ENCODE data around the gene SLC25A12. TPM values are rescaled to one million over a fixed set of nuclear protein-coding genes. Genes with fewer than 3 reads are reported as not detected.
"Not testable (repeated sequence)": the region's sequence is repeated elsewhere in the genome, so short reads cannot be mapped to it uniquely, and the experiment has no call there.

The SLC25A12 gene
- total RNA-seq, 1 donor from 2014 or later: 110 TPM

- H3K36me3 ChIP-seq: peaks cover 34% of the 10 kb centered on the region
- H3K4me3 ChIP-seq: no peak overlapping the region
- peaks cover 11% of the 10 kb centered on the region for H3K9me3 ChIP-seq (replicated peaks)
- H3K4me1 ChIP-seq: no peaks in the 10 kb centered on the region
- no peak for DNase-seq
- H3K27me3 ChIP-seq (ENCODE audit: low read depth): no peaks in the 10 kb centered on the region
- H3K27ac ChIP-seq (replicated peaks): no peak overlapping the region
- intact Hi-C loops (cut with micrococcal nuclease): no loop called here
- TF ChIP-seq CTCF (IDR thresholded peaks at IDR 0.05; ENCODE audit: borderline replicate concordance): no peak
Measured at GRCh38 chr2:171778515-171778914, 115.5 kb downstream of the SLC25A12 start.

GRCh38 chr2:171774581-171774980 is 119.5 kb downstream of the SLC25A12 start:
- H3K27me3 ChIP-seq (ENCODE audit: low read depth); H3K4me3 ChIP-seq; DNase-seq; H3K4me1 ChIP-seq; intact Hi-C loops (cut with micrococcal nuclease); H3K27ac ChIP-seq (replicated peaks): not testable (repeated sequence)
- peaks cover 28% of the 10 kb centered on the region for H3K9me3 ChIP-seq (replicated peaks)
- peaks cover 22% of the 10 kb centered on the region for H3K36me3 ChIP-seq

- TF ChIP-seq CTCF (IDR thresholded peaks at IDR 0.05; ENCODE audit: borderline replicate concordance): no peak
Measured at GRCh38 chr2:171772373-171772772, 121.7 kb downstream of the SLC25A12 start.

GRCh38 chr2:171771463-171771862 is 122.6 kb downstream of the SLC25A12 start:
- no peaks in the 10 kb centered on the region for H3K4me1 ChIP-seq
- DNase-seq: no peak
- intact Hi-C loops (cut with micrococcal nuclease): no loop called here

More at GRCh38 chr2:171772373-171772772, 121.7 kb downstream of the SLC25A12 start:
- H3K9me3 ChIP-seq (replicated peaks): peaks cover 17% of the 10 kb centered on the region
- DNase-seq: no peak
- H3K27ac ChIP-seq (replicated peaks): no peak overlapping the region
- no peaks in the 10 kb centered on the region for H3K4me1 ChIP-seq
- H3K27me3 ChIP-seq (ENCODE audit: low read depth): no peaks in the 10 kb centered on the region
- H3K36me3 ChIP-seq: peaks cover 21% of the 10 kb centered on the region
- H3K4me3 ChIP-seq: no peak overlapping the region
- intact Hi-C loops (cut with micrococcal nuclease): no loop called here

GRCh38 chr2:171763602-171764001 is 130.4 kb downstream of the SLC25A12 start:
- Histone ChIP-seq H3K4me3 (no peak overlapping the region), H3K36me3 (peaks cover 55% of the 10 kb centered on the region), H3K4me1 (no peaks in the 10 kb centered on the region), H3K27me3 (ENCODE audit: low read depth) (no peaks in the 10 kb centered on the region), H3K9me3 (replicated peaks) (no peaks in the 10 kb centered on the region), H3K27ac (replicated peaks) (no peak overlapping the region)
- intact Hi-C loops (cut with micrococcal nuclease): no loop called here
- TF ChIP-seq CTCF (IDR thresholded peaks at IDR 0.05; ENCODE audit: borderline replicate concordance): no peak
- DNase-seq: no peak

More at GRCh38 chr2:171771463-171771862, 122.6 kb downstream of the SLC25A12 start:
- H3K36me3 ChIP-seq: peaks cover 22% of the 10 kb centered on the region
- no peak for TF ChIP-seq CTCF (IDR thresholded peaks at IDR 0.05; ENCODE audit: borderline replicate concordance)
- H3K4me3 ChIP-seq: no peak overlapping the region
- peaks cover 17% of the 10 kb centered on the region for H3K9me3 ChIP-seq (replicated peaks)
- no peaks in the 10 kb centered on the region for H3K27me3 ChIP-seq (ENCODE audit: low read depth)
- no peak overlapping the region for H3K27ac ChIP-seq (replicated peaks)

- intact Hi-C loops (cut with micrococcal nuclease): no loop called here
- Histone ChIP-seq H3K4me1 (no peaks in the 10 kb centered on the region), H3K9me3 (replicated peaks) (no peaks in the 10 kb centered on the region), H3K27ac (replicated peaks) (no peak overlapping the region), H3K27me3 (ENCODE audit: low read depth) (no peaks in the 10 kb centered on the region), H3K4me3 (no peak overlapping the region), H3K36me3 (peaks cover 57% of the 10 kb centered on the region)
- DNase-seq: no peak
- TF ChIP-seq CTCF (IDR thresholded peaks at IDR 0.05; ENCODE audit: borderline replicate concordance): no peak
Measured at GRCh38 chr2:171762879-171763573, 131.0 kb downstream of the SLC25A12 start.

- intact Hi-C loops (cut with micrococcal nuclease); DNase-seq; H3K4me1 ChIP-seq; H3K27ac ChIP-seq (replicated peaks); H3K27me3 ChIP-seq (ENCODE audit: low read depth); H3K9me3 ChIP-seq (replicated peaks); H3K4me3 ChIP-seq: not testable (repeated sequence)
- H3K36me3 ChIP-seq: peaks cover 49% of the 10 kb centered on the region
Measured at GRCh38 chr2:171761176-171761575, 132.9 kb downstream of the SLC25A12 start.

GRCh38 chr2:171758762-171759161 is 135.3 kb downstream of the SLC25A12 start:
- Histone ChIP-seq H3K36me3 (peaks cover 65% of the 10 kb centered on the region), H3K9me3 (replicated peaks) (peaks cover 15% of the 10 kb centered on the region)
- H3K27me3 ChIP-seq (ENCODE audit: low read depth); H3K4me1 ChIP-seq; H3K4me3 ChIP-seq; H3K27ac ChIP-seq (replicated peaks); intact Hi-C loops (cut with micrococcal nuclease); DNase-seq: not testable (repeated sequence)
